ENCODE measurements around the gene ABCC3.
"Not testable (repeated sequence)": the region's sequence is repeated elsewhere in the genome, so short reads cannot be mapped to it uniquely, and the experiment has no call there.

The ABCC3 gene

GRCh38 chr17:50668025-50668837, 33.5 kb downstream of the ABCC3 start:
- DNase-seq, result no peak

DNA sequence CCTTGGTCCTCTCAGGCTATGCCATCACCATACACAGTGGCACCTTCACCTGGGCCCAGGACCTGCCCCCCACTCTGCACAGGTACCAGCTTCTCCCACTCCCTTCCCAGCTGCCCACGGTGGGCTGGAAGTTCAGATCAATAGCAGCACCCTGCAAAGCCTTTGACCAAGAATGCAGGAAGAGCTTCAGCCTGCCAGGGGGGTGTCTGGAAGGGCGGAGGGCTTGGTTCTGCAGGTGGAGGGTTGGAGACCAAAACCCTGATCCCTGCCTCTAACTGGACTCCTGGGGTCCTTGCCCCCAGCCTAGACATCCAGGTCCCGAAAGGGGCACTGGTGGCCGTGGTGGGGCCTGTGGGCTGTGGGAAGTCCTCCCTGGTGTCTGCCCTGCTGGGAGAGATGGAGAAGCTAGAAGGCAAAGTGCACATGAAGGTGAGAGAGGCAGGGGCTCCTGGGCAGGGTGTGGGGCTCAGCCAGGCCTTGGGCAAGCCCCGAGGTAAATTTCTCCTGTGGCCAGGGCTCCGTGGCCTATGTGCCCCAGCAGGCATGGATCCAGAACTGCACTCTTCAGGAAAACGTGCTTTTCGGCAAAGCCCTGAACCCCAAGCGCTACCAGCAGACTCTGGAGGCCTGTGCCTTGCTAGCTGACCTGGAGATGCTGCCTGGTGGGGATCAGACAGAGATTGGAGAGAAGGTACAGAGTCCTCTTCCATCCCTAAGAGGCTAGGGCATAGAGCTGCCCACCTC, 34.3 kb downstream of the ABCC3 start:
- DNase-seq, result no peak

GRCh38 chr17:50672071-50672470, 37.4 kb downstream of the ABCC3 start:
- no peak for DNase-seq

GRCh38 chr17:50672831-50673551, 38.3 kb downstream of the ABCC3 start:
- DNase-seq, result no peak

GRCh38 chr17:50675190-50675589, 40.5 kb downstream of the ABCC3 start:
- no peak for DNase-seq

GRCh38 chr17:50675627-50676026, 40.9 kb downstream of the ABCC3 start:
- DNase-seq, result no peak

GRCh38 chr17:50676065-50676975, 41.6 kb downstream of the ABCC3 start:
- DNase-seq, result no peak

DNA sequence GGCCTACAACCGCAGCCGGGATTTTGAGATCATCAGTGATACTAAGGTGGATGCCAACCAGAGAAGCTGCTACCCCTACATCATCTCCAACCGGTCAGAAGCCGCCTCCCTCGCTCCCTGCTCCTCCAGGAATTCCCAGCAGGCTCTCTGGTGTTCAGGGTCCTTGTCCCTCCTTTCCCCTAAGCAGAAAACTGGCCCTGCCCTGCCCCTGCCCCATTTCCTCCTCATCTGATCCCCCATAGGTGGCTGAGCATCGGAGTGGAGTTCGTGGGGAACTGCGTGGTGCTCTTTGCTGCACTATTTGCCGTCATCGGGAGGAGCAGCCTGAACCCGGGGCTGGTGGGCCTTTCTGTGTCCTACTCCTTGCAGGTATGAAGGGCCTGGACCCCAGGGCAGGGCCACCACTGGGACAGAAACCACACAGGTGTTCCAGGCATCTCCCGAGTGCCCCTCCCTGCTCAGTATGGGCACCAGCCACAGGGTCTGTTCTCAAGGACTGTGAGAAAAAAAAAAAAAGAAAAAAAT, 43.2 kb downstream of the ABCC3 start:
- no peak for DNase-seq

- DNase-seq, result no peak
Measured at GRCh38 chr17:50679008-50679544, 44.4 kb downstream of the ABCC3 start.

DNA sequence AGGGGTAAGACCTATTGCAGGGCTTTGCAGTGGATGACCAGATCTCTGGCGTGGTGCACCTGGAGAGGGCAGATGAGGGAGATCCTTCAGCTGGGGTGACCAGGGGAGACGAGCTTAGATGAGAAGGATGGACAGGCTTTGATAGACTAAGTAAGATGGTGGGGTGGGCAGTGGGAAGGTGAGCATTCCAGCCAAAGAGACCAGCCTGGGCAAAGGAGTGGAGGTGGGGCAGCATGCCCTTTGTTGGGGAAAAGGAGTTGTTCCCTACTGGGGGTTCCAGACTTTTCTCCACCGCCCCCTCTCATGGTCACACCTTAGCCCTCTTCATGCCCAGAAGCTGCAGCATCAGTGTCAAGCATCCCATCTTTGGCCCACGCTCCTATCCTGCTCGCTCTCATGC, 45.4 kb downstream of the ABCC3 start:
- DNase-seq, result no peak

GRCh38 chr17:50680543-50681262, 46.0 kb downstream of the ABCC3 start:
- DNase-seq, result not testable (repeated sequence)

DNA sequence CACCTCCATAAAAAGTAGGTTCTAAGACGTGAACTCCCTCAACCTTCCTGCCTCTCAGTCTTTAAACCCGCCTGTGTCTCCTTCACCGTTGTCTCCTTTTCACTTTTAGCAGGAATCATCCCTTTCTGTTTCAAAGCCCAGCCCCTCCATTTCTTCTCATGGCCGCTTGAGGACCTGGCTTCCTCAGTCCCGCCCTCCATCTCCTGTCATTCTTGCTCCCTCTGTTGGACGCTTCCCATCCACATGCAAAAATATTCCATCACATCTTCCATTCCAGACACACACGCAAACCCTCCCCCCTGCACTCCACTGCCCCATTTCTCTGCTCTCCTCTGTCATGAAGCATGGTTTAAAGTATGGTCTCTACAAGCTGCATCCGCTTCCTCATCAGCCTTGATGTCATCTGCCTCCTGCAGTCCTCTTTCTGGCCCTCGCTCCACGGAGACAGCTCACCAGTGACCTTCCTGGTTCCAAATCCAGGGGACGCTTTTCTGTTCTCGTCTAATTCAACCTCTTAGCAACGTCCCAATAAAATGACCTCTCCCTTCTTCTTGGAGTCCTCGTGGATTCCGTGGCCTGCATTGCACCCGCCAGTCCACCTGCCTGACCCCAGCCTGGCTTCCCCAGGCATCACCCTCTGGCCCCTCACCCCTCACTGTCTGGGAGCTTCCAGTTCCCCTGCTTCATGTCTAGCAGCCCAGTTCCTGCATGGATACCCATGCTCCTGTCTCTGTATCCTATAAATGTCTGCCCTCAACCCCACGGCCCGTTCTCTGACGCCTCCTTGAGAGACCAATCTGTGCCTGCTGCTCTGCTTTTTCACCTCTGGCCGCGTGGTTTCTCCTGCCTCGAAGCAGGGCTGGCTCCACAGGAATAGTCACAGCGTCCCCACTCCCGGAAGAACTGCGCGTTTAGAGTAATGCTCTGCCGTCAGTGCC, 46.9 kb downstream of the ABCC3 start:
- peak; percentile 73 for DNase-seq

GRCh38 chr17:50682441-50682840, 47.8 kb downstream of the ABCC3 start:
- DNase-seq, result no peak

- no peak for DNase-seq
Measured at GRCh38 chr17:50682938-50683337, 48.3 kb downstream of the ABCC3 start.

- DNase-seq, result no peak
Measured at GRCh38 chr17:50683434-50684287, 49.0 kb downstream of the ABCC3 start.

DNA sequence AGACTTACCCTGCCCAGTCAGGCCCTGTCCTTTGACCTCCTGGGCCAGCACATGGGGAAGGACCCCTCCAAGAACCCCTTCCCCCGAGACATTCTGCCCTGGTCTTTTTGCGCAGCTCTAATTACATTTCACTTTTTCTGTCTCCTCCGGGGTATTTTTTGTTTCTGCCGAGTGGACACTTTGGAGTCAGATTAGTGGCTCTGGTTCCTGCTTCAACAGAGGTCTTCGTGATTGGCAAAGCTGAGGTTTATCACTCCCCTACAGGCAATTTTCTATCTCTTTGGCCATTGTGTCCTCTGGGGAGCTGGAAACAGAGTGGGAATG, 49.6 kb downstream of the ABCC3 start:
- DNase-seq, result no peak

GRCh38 chr17:50684612-50685333, 50.1 kb downstream of the ABCC3 start:
- no peak for DNase-seq

DNA sequence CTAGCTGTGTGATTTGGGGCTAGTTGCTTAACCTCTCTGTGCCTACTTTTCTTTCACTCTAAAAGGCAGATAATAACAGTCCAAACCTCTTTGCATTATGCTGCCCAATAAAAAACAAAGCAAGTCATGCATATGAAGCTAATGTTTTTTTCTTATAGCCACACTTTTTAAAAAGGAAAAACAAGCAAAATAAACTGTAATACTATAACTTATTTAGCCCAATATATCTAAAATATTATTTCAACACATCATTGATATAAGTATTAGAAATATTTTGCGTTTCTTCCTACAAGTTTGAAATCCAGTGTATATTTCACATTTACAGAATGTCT, 50.6 kb downstream of the ABCC3 start:
- DNase-seq, result no peak
